ENCODE measurements around the gene TCAP. TPM values are rescaled to one million over a fixed set of nuclear protein-coding genes. Genes with fewer than 3 reads are reported as not detected.

TCAP gene
- total RNA-seq, 2 donors from 2014 or later: 6.4 to 16.9 TPM

DNA sequence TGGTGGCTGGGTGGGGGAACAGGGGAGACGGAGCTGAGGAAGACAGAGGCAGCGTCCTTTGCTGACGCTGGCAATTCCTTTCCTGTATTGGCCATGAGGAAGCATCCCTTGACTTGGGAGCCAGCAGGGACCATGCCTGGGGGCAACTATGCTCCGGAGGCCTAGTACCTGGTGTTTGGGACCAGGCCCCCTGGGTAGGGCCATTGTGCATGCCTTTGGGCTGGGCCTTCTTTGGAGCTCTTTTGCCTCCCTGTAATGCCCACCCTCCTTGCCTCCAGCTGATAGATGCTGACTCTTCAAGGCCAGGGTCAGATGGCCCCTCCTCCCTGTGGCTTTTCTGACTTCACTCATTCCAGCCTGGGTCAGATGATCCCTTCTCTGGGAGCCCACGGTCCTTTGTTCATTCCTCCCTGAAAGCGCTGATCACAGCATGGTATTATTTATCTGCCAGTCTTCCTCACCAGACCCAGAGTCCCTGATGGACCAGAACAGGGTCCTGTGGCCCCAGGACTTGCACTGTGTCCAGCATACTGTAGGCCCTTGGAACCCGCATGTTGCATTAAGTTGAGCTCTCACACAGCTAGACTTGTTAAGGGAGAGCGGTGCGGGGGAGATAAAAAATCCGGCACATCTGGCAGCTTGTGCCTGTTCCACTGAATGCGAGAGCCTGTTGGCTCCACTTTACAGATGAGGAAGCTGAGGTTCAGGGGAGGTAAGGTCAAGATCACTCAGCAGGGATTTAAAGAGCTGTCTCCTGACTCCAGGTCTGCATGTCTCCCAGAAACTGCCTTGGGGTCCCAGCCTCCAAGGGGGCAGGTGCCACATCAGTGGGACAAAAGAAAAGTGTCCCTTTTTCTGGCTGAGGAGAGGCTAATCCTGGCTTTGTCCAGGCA, 25.3 kb upstream of the TCAP start:
- TF ChIP-seq, protein P1, sequence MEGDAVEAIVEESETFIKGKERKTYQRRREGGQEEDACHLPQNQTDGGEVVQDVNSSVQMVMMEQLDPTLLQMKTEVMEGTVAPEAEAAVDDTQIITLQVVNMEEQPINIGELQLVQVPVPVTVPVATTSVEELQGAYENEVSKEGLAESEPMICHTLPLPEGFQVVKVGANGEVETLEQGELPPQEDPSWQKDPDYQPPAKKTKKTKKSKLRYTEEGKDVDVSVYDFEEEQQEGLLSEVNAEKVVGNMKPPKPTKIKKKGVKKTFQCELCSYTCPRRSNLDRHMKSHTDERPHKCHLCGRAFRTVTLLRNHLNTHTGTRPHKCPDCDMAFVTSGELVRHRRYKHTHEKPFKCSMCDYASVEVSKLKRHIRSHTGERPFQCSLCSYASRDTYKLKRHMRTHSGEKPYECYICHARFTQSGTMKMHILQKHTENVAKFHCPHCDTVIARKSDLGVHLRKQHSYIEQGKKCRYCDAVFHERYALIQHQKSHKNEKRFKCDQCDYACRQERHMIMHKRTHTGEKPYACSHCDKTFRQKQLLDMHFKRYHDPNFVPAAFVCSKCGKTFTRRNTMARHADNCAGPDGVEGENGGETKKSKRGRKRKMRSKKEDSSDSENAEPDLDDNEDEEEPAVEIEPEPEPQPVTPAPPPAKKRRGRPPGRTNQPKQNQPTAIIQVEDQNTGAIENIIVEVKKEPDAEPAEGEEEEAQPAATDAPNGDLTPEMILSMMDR (IDR thresholded peaks at IDR 0.05): no peak
- Histone ChIP-seq H3K4me3 (no peak overlapping the region), H3K36me3 (no peaks in the 10 kb centered on the region), H3K4me1 (ENCODE audit: control insufficient read depth in 1 of 2, low read depth in 2 of 2) (peaks cover 29 to 48% of the 10 kb centered on the region in 2 donors), H3K9me3 (no peaks in the 10 kb centered on the region), H3K27ac (no peak overlapping the region), H3K27me3 (replicated peaks; ENCODE audit: insufficient read depth) (no peaks in the 10 kb centered on the region)
- ATAC-seq (ENCODE audit: insufficient number of reproducible peaks, low FRiP score, low read depth) (no peak), DNase-seq (ENCODE audit: low spot score) (no peak)

DNA sequence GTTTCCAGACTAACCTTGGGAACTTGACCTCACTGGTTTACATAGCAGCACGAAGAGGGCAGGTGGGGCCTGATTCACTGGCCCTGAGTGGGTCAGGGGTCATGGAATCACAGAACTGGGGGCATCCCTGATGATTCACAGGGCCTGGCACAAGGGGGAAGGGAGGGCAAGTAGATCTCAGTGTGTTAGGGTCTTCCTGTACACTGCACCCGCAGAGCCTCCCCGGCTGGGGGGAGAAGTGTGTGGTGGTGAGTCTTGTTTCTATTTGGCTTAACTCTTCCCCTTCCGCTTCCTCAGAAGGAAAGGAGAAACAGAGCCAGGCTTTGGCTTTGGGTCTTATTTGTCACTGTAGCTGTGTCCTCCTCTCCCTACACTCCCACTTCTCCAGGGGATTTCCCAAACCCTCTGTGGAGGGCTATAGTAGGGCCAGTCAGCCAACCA, 24.5 kb upstream of the TCAP start:
- Histone ChIP-seq H3K4me1 (ENCODE audit: control insufficient read depth in 1 of 2, low read depth in 2 of 2) (peaks cover 29 to 48% of the 10 kb centered on the region in 2 donors), H3K36me3 (no peaks in the 10 kb centered on the region), H3K27ac (no peak overlapping the region), H3K9me3 (no peaks in the 10 kb centered on the region), H3K27me3 (replicated peaks; ENCODE audit: insufficient read depth) (no peaks in the 10 kb centered on the region), H3K4me3 (no peak overlapping the region)
- no peak for DNase-seq (ENCODE audit: low spot score)
- no peak for ATAC-seq (ENCODE audit: insufficient number of reproducible peaks, low FRiP score, low read depth)
- TF ChIP-seq, protein P1 (IDR thresholded peaks at IDR 0.05): no peak

DNA sequence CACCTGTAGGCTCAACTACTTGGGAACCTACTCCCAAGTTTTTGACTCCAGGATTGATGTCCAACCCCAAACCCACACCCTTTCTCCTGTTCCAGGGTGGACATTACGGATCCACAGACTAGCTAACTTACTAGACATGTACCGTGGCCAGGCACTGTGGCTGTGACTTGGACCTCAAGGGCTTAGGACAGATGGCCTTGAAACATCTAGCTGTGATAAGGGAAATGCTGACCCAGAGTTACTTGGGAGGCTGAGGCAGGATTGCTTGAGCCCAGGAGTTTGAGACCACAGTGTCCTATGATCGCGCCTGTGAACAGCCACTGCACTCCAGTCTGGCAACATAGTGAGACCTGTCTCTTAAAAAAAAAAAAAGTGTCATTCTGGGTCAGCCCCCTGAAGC, 24.1 kb upstream of the TCAP start:
- Histone ChIP-seq H3K27me3 (replicated peaks; ENCODE audit: insufficient read depth) (no peaks in the 10 kb centered on the region), H3K4me1 (ENCODE audit: control insufficient read depth in 1 of 2, low read depth in 2 of 2) (peaks cover 29 to 44% of the 10 kb centered on the region in 2 donors), H3K36me3 (no peaks in the 10 kb centered on the region), H3K27ac (no peak overlapping the region), H3K9me3 (no peaks in the 10 kb centered on the region), H3K4me3 (no peak overlapping the region)
- ATAC-seq (ENCODE audit: insufficient number of reproducible peaks, low FRiP score, low read depth): no peak
- DNase-seq (ENCODE audit: low spot score): no peak
- TF ChIP-seq, protein P1 (IDR thresholded peaks at IDR 0.05): no peak

DNA sequence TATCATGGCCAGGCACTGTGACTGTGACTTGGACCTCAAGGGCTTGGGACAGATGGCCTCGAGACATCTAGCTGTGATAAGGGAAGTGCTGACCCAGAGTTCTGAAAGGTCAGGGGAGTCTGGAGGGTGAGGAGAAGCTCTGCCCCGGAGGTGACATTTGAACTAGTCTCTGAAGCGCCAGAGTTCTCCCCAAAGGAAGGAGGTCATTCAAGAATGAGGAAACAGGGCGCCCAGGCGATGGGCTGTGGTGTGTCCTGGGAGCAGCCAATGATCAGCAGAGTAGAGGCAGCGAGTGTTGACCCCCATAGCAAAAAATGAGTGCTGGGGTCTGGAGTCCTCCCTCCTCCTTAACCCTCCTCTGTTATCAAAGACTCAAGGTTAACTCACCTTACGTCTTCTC, 23.3 kb upstream of the TCAP start:
- H3K27ac ChIP-seq: no peak overlapping the region

More for the DNA sequence above, 23.3 kb upstream of the TCAP start:
- ATAC-seq (ENCODE audit: insufficient number of reproducible peaks, low FRiP score, low read depth) (no peak), DNase-seq (ENCODE audit: low spot score) (no peak)
- TF ChIP-seq, protein P1 (IDR thresholded peaks at IDR 0.05): no peak
- Histone ChIP-seq H3K4me3 (no peak overlapping the region), H3K27me3 (replicated peaks; ENCODE audit: insufficient read depth) (no peaks in the 10 kb centered on the region), H3K4me1 (ENCODE audit: control insufficient read depth in 1 of 2, low read depth in 2 of 2) (peaks cover 24 to 38% of the 10 kb centered on the region in 2 donors), H3K9me3 (no peaks in the 10 kb centered on the region), H3K36me3 (no peaks in the 10 kb centered on the region)

Data from thoracic aorta (tissue), 2 donors.